ENCODE results near the gene DAPK2. TPM values are rescaled to one million over a fixed set of nuclear protein-coding genes. Genes with fewer than 3 reads are reported as not detected.
"Not testable (repeated sequence)": the region's sequence is repeated elsewhere in the genome, so short reads cannot be mapped to it uniquely, and the experiment has no call there.

Gene DAPK2
- total RNA-seq, 1 experiment from 2014 or later = 1.4 TPM

GRCh38 chr15:64060716-64061115 is 14.4 kb upstream of the DAPK2 start:
- ChIA-PET CTCF (no interaction called here), POLR2A (no interaction called here)
- no peaks in the 10 kb centered on the region for H3K9me3 Mint-ChIP-seq (ENCODE audit: unreplicated experiment)
- no peaks in the 10 kb centered on the region for H3K27me3 Mint-ChIP-seq (ENCODE audit: insufficient read depth, unreplicated experiment)
- no peak for TF ChIP-seq CTCF (IDR thresholded peaks at IDR 0.05; ENCODE audit: insufficient read depth in 1 of 2, low read depth in 1 of 2, low read length in 1 of 2, severe bottlenecking in 1 of 2, unreplicated experiment in 1 of 2)
- Histone ChIP-seq H3K27me3 (replicated peaks; ENCODE audit: control insufficient read depth, insufficient read depth, low read length) (no peaks in the 10 kb centered on the region), H3K4me1 (no peaks in the 10 kb centered on the region), H3K4me3 (ENCODE audit: low read depth, low read length) (no peak overlapping the region), H3K36me3 (ENCODE audit: control insufficient read depth, insufficient read depth, low read length) (no peaks in the 10 kb centered on the region), H3K9me3 (no peaks in the 10 kb centered on the region)
- H3K36me3 Mint-ChIP-seq (ENCODE audit: insufficient read depth, unreplicated experiment) = no peaks in the 10 kb centered on the region
- no peak overlapping the region for H3K4me3 Mint-ChIP-seq (ENCODE audit: unreplicated experiment)
- no TSS peak for BruUV-seq (replicated peaks)
- no peaks in the 10 kb centered on the region for H3K4me1 Mint-ChIP-seq (ENCODE audit: low read depth, unreplicated experiment)
- no peak overlapping the region for H3K27ac Mint-ChIP-seq (ENCODE audit: unreplicated experiment)
- DNase-seq = no peak
- intact Hi-C loops (cut with micrococcal nuclease; ENCODE audit: unreplicated experiment) = no loop called here

- H3K4me3 ChIP-seq (ENCODE audit: low read depth, low read length); CTCF ChIA-PET; H3K4me1 ChIP-seq; intact Hi-C loops (cut with micrococcal nuclease; ENCODE audit: unreplicated experiment); H3K36me3 Mint-ChIP-seq (ENCODE audit: insufficient read depth, unreplicated experiment); H3K4me3 Mint-ChIP-seq (ENCODE audit: unreplicated experiment); POLR2A ChIA-PET; H3K27me3 ChIP-seq (replicated peaks; ENCODE audit: control insufficient read depth, insufficient read depth, low read length); H3K27ac Mint-ChIP-seq (ENCODE audit: unreplicated experiment); H3K4me1 Mint-ChIP-seq (ENCODE audit: low read depth, unreplicated experiment); H3K9me3 Mint-ChIP-seq (ENCODE audit: unreplicated experiment); DNase-seq; BruUV-seq (replicated peaks); H3K36me3 ChIP-seq (ENCODE audit: control insufficient read depth, insufficient read depth, low read length); H3K27me3 Mint-ChIP-seq (ENCODE audit: insufficient read depth, unreplicated experiment); H3K9me3 ChIP-seq: not testable (repeated sequence)
These were observed 12.8 kb upstream of the DAPK2 start for GRCh38 chr15:64059104-64059503.

GRCh38 chr15:64058279-64058678 is 12.0 kb upstream of the DAPK2 start:
- Histone ChIP-seq H3K9me3 (no peaks in the 10 kb centered on the region), H3K4me1 (no peaks in the 10 kb centered on the region), H3K27me3 (replicated peaks; ENCODE audit: control insufficient read depth, insufficient read depth, low read length) (no peaks in the 10 kb centered on the region), H3K36me3 (ENCODE audit: control insufficient read depth, insufficient read depth, low read length) (no peaks in the 10 kb centered on the region), H3K4me3 (ENCODE audit: low read depth, low read length) (no peak overlapping the region)
- CTCF ChIA-PET = no interaction called here
- no peaks in the 10 kb centered on the region for H3K9me3 Mint-ChIP-seq (ENCODE audit: unreplicated experiment)
- no peak for DNase-seq
- no peak for TF ChIP-seq CTCF (IDR thresholded peaks at IDR 0.05; ENCODE audit: insufficient read depth in 1 of 2, low read depth in 1 of 2, low read length in 1 of 2, severe bottlenecking in 1 of 2, unreplicated experiment in 1 of 2)
- no peak overlapping the region for H3K27ac Mint-ChIP-seq (ENCODE audit: unreplicated experiment)
- BruUV-seq (replicated peaks) = no TSS peak
- H3K4me1 Mint-ChIP-seq (ENCODE audit: low read depth, unreplicated experiment) = no peaks in the 10 kb centered on the region
- intact Hi-C loops (cut with micrococcal nuclease; ENCODE audit: unreplicated experiment) = no loop called here
- H3K27me3 Mint-ChIP-seq (ENCODE audit: insufficient read depth, unreplicated experiment) = no peaks in the 10 kb centered on the region
- POLR2A ChIA-PET = no interaction called here
- H3K36me3 Mint-ChIP-seq (ENCODE audit: insufficient read depth, unreplicated experiment) = no peaks in the 10 kb centered on the region
- no peak overlapping the region for H3K4me3 Mint-ChIP-seq (ENCODE audit: unreplicated experiment)

- H3K4me1 ChIP-seq = peaks cover 20% of the 10 kb centered on the region
- BruUV-seq (replicated peaks); H3K27me3 Mint-ChIP-seq (ENCODE audit: insufficient read depth, unreplicated experiment); H3K9me3 ChIP-seq; intact Hi-C loops (cut with micrococcal nuclease; ENCODE audit: unreplicated experiment); H3K4me3 ChIP-seq (ENCODE audit: low read depth, low read length); CTCF ChIA-PET; POLR2A ChIA-PET; H3K36me3 Mint-ChIP-seq (ENCODE audit: insufficient read depth, unreplicated experiment); H3K4me3 Mint-ChIP-seq (ENCODE audit: unreplicated experiment); H3K36me3 ChIP-seq (ENCODE audit: control insufficient read depth, insufficient read depth, low read length); H3K27me3 ChIP-seq (replicated peaks; ENCODE audit: control insufficient read depth, insufficient read depth, low read length); DNase-seq; H3K9me3 Mint-ChIP-seq (ENCODE audit: unreplicated experiment); H3K27ac Mint-ChIP-seq (ENCODE audit: unreplicated experiment): not testable (repeated sequence)
- peaks cover 17% of the 10 kb centered on the region for H3K4me1 Mint-ChIP-seq (ENCODE audit: low read depth, unreplicated experiment)
These were observed 7.4 kb upstream of the DAPK2 start for GRCh38 chr15:64053674-64054073.
